Muscle of leg (tissue), 11 donors: ENCODE measurements around the gene AGMAT. TPM values are rescaled to one million over a fixed set of nuclear protein-coding genes. Genes with fewer than 3 reads are reported as not detected.

ENCODE experiments used
- DNase-seq: peaks from one replicate; pipeline ENCODE4 v3.0.0; 2013
- H3K27ac ChIP-seq: one replicate; pipeline ENCODE4 v1.5.1; 2013; ENCODE audit warnings: mild to moderate bottlenecking, low read length, control low read depth
- H3K27me3 ChIP-seq: one replicate; pipeline ENCODE4 v1.6.1; 2013; ENCODE audit warnings: low read length; ENCODE audit not compliant: control insufficient read depth, insufficient read depth
- H3K36me3 ChIP-seq: one replicate; pipeline ENCODE4 v1.6.1; 2013; ENCODE audit warnings: low read length; ENCODE audit not compliant: control insufficient read depth, insufficient read depth
- H3K4me1 ChIP-seq: one replicate; pipeline ENCODE4 v1.6.1; 2013; ENCODE audit warnings: low read length; ENCODE audit not compliant: control insufficient read depth, insufficient read depth
- H3K4me3 ChIP-seq: one replicate; pipeline ENCODE4 v1.5.1; 2013; ENCODE audit warnings: low read length, control low read depth
- H3K9me3 ChIP-seq: replicated peaks from 2 replicates; pipeline ENCODE4 v1.6.1; 2013; ENCODE audit warnings: low read depth, low read length; ENCODE audit not compliant: control insufficient read depth
- WGBS: methylation state at CpG from one replicate; pipeline ENCODE4 v1.1.5; 2013; ENCODE audit warnings: missing lambda C conversion rate; ENCODE audit not compliant: insufficient coverage; 5-methylcytosine and 5-hydroxymethylcytosine counted together
- polyA plus RNA-seq, 8 donors: library from polyadenylated mRNA; unstranded; fragments of 120-200 nt; gene quantifications; one replicate each; pipeline versions ENCODE4 v1.2.1 to v1.2.3, GENCODE V29; 2013; ENCODE audit warnings: inconsistent platforms in 1 of 8, low replicate concordance in 1 of 8; ENCODE audit not compliant: insufficient read length in 8 of 8, insufficient read depth in 1 of 8
- total RNA-seq: library from RNA; stranded (reverse); fragments of 120-200 nt; gene quantifications from one replicate; pipeline ENCODE4 v1.2.4, GENCODE V29; 2013

AGMAT gene
- total and polyA plus RNA-seq, 9 donors: 1.4 to 5.1 (median 2.8) TPM

DNA sequence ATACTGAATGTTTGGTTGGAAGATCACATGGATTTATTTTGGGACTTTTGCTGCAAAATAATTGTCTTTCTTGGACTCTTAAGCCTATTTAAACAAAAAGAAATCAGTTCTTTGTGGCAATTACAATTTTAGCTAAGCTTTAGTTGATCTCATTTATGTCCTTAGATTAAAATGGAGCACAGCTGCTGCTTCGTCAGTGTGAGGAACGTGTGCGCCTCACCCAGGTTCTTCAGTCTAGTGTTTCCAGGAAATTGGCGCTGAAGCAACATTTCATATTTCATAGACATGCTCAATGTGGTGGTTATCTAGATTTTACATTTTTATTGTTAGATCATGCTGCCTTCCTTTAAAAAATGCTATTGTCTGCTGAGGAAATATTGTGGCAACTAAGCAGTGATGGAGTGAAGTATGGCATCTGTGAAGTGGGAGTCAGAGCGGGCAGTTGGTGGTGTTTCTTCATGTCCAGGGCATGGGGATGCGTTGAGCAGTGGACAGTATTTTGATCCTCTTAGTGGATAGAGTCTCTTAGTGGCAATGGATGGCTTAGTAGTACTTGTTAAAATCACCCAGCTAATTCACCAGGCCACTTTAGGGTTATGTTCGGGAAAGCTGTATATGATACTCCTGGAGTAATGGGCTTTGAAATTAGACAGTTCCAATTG, 38.0 kb upstream of the AGMAT start:
- WGBS: 83% methylated on average over 1 of the region's 7 CpGs
- H3K4me3 ChIP-seq: no peak overlapping the region
- DNase-seq: no peak
- peaks cover 13% of the 10 kb centered on the region for H3K36me3 ChIP-seq
- H3K4me1 ChIP-seq: peaks cover 13% of the 10 kb centered on the region
- H3K27me3 ChIP-seq: no peaks in the 10 kb centered on the region
- peak overlapping the region; percentile 66 for H3K27ac ChIP-seq
- H3K9me3 ChIP-seq: no peaks in the 10 kb centered on the region

DNA sequence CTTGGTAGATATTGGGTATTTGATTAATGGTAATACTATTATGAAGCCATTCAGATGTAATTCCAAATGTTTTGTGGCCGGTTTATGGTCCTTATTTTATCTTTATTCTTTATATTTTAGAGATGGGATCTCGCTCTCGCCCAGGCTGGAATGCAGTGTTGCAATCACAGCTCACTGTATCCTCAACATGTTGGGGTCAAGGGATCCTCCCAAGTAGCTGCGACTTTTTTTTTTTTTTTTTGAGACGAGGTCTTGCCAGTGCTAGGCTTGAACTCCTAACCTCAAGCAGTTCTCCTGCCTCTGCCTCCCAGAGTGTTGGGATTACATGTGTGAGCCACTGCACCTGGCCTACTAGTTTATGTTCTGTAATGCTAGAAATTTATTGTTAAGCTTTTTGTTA, 37.1 kb upstream of the AGMAT start:
- H3K9me3 ChIP-seq: no peaks in the 10 kb centered on the region
- WGBS: no CpG with 5 or more reads among the region's 5 CpGs
- peak overlapping the region; percentile 66 for H3K27ac ChIP-seq
- no peak overlapping the region for H3K4me3 ChIP-seq
- no peak for DNase-seq
- H3K36me3 ChIP-seq: peaks cover 7% of the 10 kb centered on the region
- H3K27me3 ChIP-seq: no peaks in the 10 kb centered on the region
- H3K4me1 ChIP-seq: peaks cover 13% of the 10 kb centered on the region

DNA sequence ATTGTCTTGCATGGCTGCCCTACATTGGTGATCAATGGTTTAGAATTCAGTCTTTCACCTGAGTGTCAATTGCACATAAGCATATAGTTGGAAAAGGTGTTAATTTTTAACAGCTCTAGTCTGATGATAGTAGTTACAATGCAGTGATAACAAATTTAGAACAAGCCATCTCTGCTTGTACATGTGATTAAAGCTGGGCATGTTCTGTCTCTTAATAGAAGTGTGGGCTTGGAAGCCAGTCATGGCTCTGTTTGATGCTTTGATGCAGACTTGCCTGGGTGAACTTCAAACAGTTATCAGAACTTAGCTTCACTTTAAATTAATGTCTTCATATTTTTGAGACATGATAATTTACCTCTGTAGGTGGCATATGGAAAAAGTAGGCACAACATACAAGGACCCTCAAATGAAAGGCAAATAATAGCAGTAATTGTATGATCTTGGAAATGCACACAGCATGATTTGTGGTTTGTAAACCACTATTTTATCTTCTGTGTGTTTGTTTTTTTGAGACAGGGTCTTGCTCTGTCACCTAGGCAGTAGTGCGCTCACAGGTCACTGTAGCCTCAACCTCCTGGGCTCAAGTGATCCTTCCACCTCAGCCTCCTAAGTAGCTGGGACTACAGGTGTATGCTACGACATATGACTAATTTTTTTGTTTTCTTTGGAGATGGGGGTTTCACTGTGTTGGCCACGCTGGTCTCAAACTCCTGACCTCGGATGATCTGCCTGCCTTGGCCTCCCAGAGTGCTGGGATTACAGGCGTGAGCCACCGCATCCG, 36.2 kb upstream of the AGMAT start:
- Histone ChIP-seq H3K9me3 (no peaks in the 10 kb centered on the region), H3K27me3 (no peaks in the 10 kb centered on the region), H3K4me1 (peaks cover 18% of the 10 kb centered on the region), H3K36me3 (no peaks in the 10 kb centered on the region), H3K4me3 (no peak overlapping the region), H3K27ac (no peak overlapping the region)
- no peak for DNase-seq
- WGBS: no CpG with 5 or more reads among the region's 7 CpGs

DNA sequence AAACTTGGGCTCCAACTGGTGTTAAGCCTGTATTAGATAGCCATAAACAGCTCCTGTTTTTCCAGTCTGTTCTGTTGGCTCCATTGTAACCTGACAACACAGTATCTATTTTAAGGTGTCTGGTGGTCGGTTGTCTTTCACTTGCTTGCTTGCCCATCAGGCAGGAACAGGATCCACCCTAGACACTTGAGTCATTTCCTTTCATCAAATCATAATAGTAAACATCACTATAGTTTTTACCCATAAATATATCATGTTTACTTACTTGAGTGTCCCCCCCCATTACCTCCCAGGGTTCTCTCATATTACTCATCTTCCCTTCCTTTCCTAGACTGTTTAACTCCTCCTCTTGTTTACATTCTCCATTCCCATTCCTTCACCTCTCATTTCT, 35.3 kb upstream of the AGMAT start:
- Histone ChIP-seq H3K4me3 (no peak overlapping the region), H3K9me3 (no peaks in the 10 kb centered on the region), H3K27me3 (no peaks in the 10 kb centered on the region), H3K27ac (peak overlapping the region; percentile 50), H3K4me1 (peaks cover 18% of the 10 kb centered on the region), H3K36me3 (no peaks in the 10 kb centered on the region)
- no CpG with 5 or more reads among the region's 1 CpG for WGBS
- peak; percentile 44 for DNase-seq

DNA sequence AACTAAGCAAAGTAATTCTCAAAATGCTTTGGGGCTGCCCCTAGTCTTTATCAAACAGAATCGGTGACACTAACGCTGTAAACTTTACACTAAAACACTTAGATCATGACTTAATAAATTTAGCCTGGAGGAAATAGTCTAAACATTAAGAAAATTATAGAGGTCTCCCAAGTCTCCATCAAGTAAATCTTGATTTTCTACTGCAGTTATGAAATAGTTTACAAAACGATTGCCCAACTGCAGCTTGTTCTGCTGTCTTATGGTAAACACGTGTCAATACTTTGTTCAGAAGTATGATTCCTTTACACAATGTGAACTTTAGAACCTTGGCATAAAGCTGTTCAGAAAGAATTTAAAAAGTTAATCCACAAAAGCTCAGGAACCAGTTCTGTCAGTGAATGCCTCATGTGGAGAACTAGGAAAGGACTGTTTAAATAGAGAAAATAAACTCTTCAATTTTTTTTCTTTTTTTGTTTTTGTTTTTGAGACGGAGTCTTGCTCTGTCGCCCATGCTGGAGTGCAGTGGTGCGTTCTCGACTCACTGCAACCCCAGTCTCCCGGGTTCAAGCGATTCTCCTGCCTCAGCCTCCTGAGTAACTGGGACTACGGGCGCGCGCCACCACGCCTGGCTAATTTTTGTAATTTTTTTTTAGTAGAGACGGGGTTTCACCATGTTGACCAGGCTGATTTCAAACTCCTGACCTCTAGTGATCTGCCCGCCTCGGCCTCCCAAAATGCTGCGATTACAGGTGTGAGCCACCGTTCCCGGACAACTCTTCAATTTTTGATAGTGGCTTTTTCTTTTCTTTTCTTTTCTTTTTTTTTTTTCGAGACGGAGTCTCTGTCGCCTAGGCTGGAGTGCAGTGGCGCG, 34.0 kb upstream of the AGMAT start:
- Histone ChIP-seq H3K4me1 (peaks cover 13% of the 10 kb centered on the region), H3K4me3 (peak overlapping the region; percentile 99), H3K27ac (peak overlapping the region; percentile 97), H3K9me3 (no peaks in the 10 kb centered on the region), H3K36me3 (no peaks in the 10 kb centered on the region), H3K27me3 (no peaks in the 10 kb centered on the region)
- 96% methylated on average over 13 of the region's 26 CpGs for WGBS
- peak; percentile 33 for DNase-seq

DNA sequence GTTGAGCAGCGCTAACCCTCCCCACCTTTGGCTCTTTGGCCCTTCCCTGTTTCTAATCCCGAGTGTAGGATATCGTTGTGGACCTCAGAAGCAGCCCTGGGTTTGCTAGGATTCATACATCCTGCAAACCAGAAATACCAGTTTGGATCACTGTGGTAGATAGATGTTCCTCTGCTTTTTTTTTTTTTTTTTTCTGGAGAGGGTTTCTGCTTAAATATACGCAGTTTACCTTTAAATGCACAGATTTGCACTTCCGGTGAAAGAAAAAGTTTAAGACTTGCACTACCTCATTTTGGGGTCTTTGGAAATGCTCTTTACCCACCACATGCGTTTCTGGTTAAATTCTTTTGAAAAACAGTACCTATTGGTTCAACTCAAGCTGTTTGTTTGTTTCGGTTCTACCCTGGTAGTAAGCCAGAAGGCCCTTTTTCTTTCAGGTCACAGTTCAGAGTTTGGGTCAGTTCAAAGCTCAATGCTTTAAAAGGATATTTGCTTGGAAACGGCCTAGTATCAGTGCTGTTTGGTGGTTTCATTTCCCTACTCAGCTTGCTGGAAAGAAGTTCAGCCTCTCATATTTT, 33.3 kb upstream of the AGMAT start:
- Histone ChIP-seq H3K27ac (peak overlapping the region; percentile 97), H3K9me3 (no peaks in the 10 kb centered on the region), H3K27me3 (no peaks in the 10 kb centered on the region), H3K4me1 (peaks cover 13% of the 10 kb centered on the region), H3K36me3 (no peaks in the 10 kb centered on the region), H3K4me3 (peak overlapping the region; percentile 99)
- peak; percentile 52 for DNase-seq
- 0% methylated on average over 1 of the region's 8 CpGs for WGBS

DNA sequence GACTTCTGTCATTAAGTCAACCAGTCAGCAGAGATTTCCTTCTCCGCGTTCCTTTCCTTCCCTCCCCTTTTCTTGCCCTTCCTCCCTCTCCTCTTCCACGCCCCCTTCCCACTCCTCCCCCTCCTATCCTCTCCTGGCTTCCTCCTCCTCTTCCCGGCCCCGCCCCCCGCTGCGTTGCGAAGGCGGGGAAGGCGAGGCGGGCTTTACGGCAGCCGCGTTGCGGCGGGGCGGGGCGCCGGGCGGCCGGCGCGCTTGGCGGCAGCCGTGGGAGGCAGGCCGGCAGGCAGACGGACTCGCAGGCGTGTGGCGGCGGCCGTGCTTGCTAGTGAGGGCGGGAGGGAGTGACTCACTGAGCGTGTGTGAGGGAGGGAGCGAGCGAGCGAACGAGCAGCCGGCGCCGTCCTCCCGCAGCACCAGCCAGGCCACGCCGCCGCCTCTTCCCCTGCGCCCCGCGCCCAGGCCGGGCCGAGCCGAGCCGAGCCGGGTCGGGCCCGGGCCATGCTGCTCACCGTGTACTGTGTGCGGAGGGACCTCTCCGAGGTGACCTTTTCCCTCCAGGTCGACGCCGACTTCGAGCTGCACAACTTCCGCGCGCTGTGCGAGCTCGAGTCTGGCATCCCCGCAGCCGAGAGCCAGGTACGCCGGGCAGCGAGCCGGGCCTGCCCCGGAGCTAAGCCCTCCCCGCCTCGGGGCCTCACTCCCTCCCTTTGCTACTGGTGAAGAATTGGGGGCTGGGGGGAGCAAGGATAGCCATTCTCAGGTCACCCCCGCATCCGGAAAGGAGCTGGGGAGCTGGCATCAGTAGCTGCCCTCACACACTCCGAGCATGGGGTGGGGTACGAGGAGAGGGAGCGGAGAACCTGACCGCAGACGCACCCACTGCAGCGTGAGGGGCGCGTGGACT, 32.6 kb upstream of the AGMAT start, which contains the start of gene DDI2:
TSS of gene DDI2 (plus strand) at position 286 of the 904 bp plus-strand sequence. CDS start at position 499, 213 bp downstream.
- under 1% methylated on average over 64 of the region's 86 CpGs for WGBS
- peaks cover 12% of the 10 kb centered on the region for H3K4me1 ChIP-seq

DNA sequence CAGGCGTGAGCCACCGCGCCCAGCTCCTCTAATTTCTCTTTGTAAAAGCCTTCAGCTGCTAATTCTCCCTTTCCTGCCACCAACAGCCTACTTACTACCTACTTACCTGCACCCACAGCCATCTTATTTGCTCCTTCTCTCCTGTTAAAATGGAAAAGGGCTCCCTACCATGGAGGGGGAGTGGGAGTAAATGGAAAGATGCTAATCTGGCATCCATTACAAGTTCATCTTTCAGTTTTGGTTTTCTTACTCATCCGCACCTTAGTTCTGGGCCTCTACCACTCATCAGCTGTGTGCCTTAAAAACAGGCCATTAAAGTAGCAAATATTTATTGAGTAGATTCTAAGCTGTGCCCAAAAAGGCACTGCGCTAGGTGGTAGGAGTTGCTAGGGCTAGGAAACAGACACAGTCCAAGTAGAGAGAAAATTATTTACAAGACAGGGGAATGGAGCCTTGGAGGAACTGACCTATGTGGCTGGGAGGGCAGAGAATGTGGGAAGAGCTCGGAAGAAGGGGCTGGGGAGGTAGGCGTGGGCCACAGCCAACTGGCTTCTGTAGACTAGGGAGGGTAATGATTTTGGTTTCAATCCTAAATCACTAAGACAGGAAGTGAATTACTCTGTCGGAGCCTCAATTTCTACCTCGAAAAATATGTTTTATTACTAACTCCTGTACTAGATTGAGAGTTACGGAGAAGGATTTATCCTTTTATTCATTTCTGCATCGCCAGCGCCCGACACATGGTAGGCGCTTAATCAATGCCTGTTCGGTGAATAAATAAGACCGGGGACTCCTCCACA, 31.7 kb upstream of the AGMAT start:
- 35% methylated on average over 9 of the region's 16 CpGs for WGBS
- Histone ChIP-seq H3K36me3 (no peaks in the 10 kb centered on the region), H3K9me3 (no peaks in the 10 kb centered on the region), H3K27me3 (no peaks in the 10 kb centered on the region), H3K27ac (peak overlapping the region; percentile 95), H3K4me1 (peaks cover 6% of the 10 kb centered on the region), H3K4me3 (peak overlapping the region; percentile 61)
- no peak for DNase-seq

More for the DNA sequence above, 32.6 kb upstream of the AGMAT start, which contains the start of gene DDI2:
- peak; percentile 99 for DNase-seq
- Histone ChIP-seq H3K36me3 (no peaks in the 10 kb centered on the region), H3K27ac (peak within 1 kb of the TSS; percentile 97), H3K27me3 (no peaks in the 10 kb centered on the region), H3K4me3 (peak within 1 kb of the TSS; percentile 99), H3K9me3 (no peaks in the 10 kb centered on the region)
